SH-SY5Y (cell line): ENCODE measurements around the gene ISCA2.

ENCODE experiments used
- GATA2 ChIP-seq: IDR thresholded peaks from 2 replicates; pipeline ENCODE4 v1.6.1; 2011; ENCODE audit warnings: mild to moderate bottlenecking, low read depth, low read length
- GATA3 ChIP-seq: IDR thresholded peaks from 2 replicates; pipeline ENCODE4 v1.6.1; 2011; ENCODE audit warnings: low read depth, mild to moderate bottlenecking, low read length, moderate library complexity

The ISCA2 gene

DNA sequence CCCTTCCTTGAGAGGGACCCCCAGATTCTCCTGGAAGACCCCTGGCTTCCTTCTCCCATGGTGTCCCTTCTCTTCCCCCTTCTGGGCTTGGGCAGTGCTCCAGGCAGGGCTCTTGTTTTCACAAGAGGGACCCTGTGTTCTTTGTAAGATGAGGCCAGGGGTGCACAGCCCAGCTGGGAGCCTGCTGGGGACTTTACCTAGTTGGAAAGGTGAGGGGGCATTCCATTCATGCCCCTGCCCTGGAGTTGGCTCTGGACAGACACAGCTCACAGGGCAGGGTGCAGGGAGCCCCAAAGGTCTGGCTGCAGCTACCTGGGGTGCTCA lies 31.2 kb downstream of the ISCA2 start:
- TF ChIP-seq GATA3: no peak
- no peak for TF ChIP-seq GATA2

- TF ChIP-seq GATA3 (no peak), GATA2 (no peak)
Measured at GRCh38 chr14:74525361-74525851, 31.8 kb downstream of the ISCA2 start.

DNA sequence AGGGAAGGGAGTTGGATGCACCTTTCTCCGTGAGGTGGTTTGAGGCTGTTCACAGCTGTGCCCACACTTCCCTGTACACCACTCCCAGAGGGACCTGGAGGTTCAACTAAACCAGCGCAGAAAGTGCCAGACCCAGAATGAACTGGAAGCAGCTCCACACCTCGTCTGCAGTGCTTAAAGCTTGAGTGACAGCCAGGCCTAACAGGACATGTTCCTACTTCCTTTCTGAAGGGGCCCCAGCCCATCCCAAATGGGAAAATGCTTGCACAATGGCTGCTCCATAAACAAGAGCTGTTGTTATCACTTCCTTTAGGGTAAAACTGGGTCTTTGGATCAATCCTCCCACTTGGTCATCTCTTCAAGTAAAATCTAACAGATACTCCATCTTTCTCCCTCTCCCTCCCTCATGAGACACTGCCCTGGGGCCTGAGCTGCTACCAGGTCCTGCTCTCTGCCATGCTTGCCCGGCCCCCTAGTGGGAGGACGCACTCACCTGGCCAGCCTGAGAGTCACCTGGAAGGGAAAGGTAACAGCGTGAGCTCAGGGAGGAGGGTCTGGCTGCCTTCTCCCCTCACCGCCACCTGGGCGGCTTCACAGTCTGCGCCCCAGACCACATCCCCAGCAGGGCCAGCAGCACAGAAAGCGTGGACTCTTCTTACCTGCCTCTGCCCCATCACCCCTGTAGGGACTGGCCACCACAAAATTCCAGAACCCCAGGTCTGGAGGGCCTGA lies 33.5 kb downstream of the ISCA2 start:
- TF ChIP-seq GATA2: no peak
- TF ChIP-seq GATA3: no peak

GRCh38 chr14:74527736-74528280 lies 34.2 kb downstream of the ISCA2 start:
- no peak for TF ChIP-seq GATA2
- no peak for TF ChIP-seq GATA3

DNA sequence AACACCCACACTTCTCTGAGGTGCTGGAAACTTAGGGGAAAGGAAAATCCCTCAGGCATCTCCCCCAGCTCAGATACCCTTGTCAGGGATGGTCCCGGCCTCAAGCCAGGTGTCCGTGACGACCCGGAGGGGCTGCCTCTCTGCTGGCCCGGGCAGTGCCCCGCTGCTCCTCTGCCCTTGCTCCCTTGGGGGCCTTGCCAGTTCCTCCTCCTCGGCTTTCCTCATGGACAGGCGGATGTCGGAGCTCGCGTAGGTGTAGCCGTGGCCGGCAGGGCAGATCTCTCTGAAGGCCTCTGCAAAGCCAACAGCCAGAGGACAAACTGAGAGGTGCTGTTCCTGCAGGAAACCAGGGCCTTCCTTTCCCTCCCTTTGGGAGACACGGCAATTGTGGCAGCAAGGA lies 34.8 kb downstream of the ISCA2 start:
- TF ChIP-seq GATA3: no peak
- TF ChIP-seq GATA2: no peak

DNA sequence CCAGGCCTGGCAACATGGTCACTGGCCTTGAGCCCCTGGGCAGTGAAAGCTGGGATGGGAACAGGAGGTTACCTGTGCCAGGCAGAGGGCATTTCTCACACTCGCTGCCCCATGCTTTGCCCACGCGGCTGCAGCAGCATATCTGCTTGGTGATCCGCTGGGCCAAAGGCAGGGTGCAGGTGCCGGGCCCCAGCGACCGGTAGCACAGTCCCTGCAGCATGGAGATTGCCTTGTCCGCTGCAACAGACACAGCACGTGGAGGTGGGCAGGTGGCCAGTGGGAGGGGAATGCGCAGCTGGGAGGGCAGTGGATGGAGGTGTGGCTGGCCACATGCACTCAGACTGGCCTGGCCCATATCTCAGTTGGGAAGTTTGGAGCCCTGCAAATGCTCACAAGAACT lies 35.3 kb downstream of the ISCA2 start:
- TF ChIP-seq GATA3 (no peak), GATA2 (no peak)

GRCh38 chr14:74531006-74531405 lies 37.4 kb downstream of the ISCA2 start:
- TF ChIP-seq GATA2 (no peak), GATA3 (no peak)

GRCh38 chr14:74531467-74531866 lies 37.9 kb downstream of the ISCA2 start:
- no peak for TF ChIP-seq GATA2
- no peak for TF ChIP-seq GATA3

- TF ChIP-seq GATA2 (no peak), GATA3 (no peak)
Measured at GRCh38 chr14:74532246-74532645, 38.7 kb downstream of the ISCA2 start.

DNA sequence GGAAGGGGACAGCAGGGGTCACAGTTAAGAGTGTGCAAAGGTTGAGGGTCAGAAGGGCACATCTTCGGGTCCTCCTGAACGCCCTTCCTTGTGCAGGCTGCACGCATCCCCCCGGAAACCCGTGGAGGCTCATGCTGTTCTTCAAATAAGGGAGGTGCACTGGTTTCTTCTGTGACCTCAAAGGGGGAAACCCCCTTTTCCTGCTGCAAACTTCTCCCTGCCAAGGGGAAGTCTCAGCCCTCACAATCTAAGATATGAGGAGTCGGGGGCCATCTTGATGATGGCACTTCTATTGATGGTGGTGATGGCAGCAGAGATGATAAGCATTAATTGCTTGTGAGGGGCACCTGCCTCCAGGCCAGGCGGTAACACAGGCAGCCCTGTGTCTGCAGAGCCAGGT lies 40.0 kb downstream of the ISCA2 start:
- TF ChIP-seq GATA3 (no peak), GATA2 (no peak)

- TF ChIP-seq GATA2: no peak; the same call in 1 of the 2 replicates
- TF ChIP-seq GATA3: no peak
Measured at GRCh38 chr14:74535756-74536325, 42.3 kb downstream of the ISCA2 start.

DNA sequence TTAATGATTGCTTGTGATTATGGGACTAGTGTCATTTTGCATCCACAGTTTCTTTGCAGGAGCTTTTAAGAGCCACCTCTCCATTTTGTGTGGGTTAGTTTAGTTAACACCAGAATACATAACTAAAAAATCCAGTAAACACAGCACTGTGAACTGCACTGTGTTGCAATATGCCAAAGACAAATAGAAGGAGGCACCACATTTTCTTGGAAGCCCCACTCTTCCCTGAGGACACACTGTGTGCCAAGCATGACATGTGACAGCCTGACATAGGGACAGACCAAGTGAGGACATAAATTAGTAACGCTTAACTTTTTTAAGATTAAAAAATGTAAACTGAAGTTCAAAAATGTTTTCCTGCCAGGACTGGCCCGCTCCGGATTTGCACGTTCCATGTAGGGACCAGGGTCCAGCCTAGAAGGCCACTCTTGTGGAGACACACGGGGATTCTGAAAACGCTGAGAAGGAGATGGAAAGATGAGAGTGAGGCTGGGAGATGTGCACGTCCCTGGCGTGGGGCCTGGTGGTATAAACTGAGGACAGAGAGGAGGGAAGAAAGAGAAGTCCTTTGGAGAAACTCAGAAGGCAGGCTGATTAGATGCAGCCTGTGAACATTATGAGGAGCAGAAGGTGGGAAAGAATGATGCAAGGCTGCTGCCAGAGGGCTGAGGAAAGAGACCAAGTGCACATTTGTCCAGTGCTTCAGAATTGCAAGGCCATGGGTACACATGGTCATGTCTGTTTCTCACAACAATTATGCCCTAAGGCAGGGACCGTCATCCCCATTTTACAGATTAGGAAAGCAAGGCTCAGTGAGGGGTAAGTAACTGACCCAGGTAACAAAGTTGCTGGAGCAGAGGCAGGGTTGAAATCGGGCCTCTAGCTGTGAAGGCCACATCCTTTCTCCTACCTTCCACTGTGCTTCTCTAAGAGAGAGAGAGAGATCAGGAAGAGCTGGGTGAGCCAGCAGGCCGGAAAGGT lies 45.1 kb downstream of the ISCA2 start:
- TF ChIP-seq GATA2: no peak
- no peak for TF ChIP-seq GATA3

- TF ChIP-seq GATA3 (no peak), GATA2 (no peak)
Measured at GRCh38 chr14:74539503-74539902, 45.9 kb downstream of the ISCA2 start.

GRCh38 chr14:74541225-74541624 lies 47.7 kb downstream of the ISCA2 start:
- TF ChIP-seq GATA2 (no peak), GATA3 (no peak)
